Liver (tissue), 3 donors: ENCODE data around the gene INSM1.

Experiments
- FOXA1 ChIP-seq: IDR thresholded peaks from 2 replicates; pipeline ENCODE4 v1.6.1; 2016; ENCODE audit warnings: antibody characterized with exemption
- FOXA2 ChIP-seq: IDR thresholded peaks from 2 replicates; pipeline ENCODE4 v1.6.1; 2016; ENCODE audit warnings: antibody characterized with exemption
- GABPA ChIP-seq, 2 donors: IDR thresholded peaks in 1 of 2; conservative IDR thresholded peaks in 1 of 2; 2 replicates each; pipeline ENCODE4 v1.6.1; 2016; ENCODE audit warnings: antibody characterized with exemption in 2 of 2, mild to moderate bottlenecking in 1 of 2, moderate library complexity in 1 of 2
- HNF4A ChIP-seq, 2 donors: conservative IDR thresholded peaks; 2 replicates each; pipeline ENCODE4 v1.6.1; 2016; ENCODE audit warnings: antibody characterized with exemption in 2 of 2, mild to moderate bottlenecking in 2 of 2
- JUND ChIP-seq, 2 donors: IDR thresholded peaks; 2 replicates each; pipeline ENCODE4 v1.6.1; 2016; ENCODE audit warnings: antibody characterized with exemption in 2 of 2
- RAD21 ChIP-seq, 2 donors: IDR thresholded peaks; 2 replicates each; pipeline ENCODE4 v1.6.1; 2016; ENCODE audit warnings: antibody characterized with exemption in 2 of 2, mild to moderate bottlenecking in 2 of 2
- TAF1 ChIP-seq: conservative IDR thresholded peaks from 2 replicates; pipeline ENCODE4 v1.6.1; 2016; ENCODE audit warnings: antibody characterized with exemption, mild to moderate bottlenecking
- YY1 ChIP-seq: IDR thresholded peaks from 2 replicates; pipeline ENCODE4 v1.6.1; 2016; ENCODE audit warnings: antibody characterized with exemption, mild to moderate bottlenecking
- TF ChIP-seq, protein P1 (sequence below): fragments of 150-350 bp; IDR thresholded peaks from 2 replicates; pipeline ENCODE4 v1.5.1; 2017; ENCODE audit warnings: improper control_type of control experiment, low read depth, low read length; ENCODE audit not compliant: missing input control
- TF ChIP-seq, protein P2 (sequence below): IDR thresholded peaks from 2 replicates; pipeline ENCODE4 v1.6.1; 2016; ENCODE audit warnings: antibody characterized with exemption, mild to moderate bottlenecking
- TF ChIP-seq, protein P3 (sequence below): IDR thresholded peaks from 2 replicates; pipeline ENCODE4 v1.6.1; 2016; ENCODE audit warnings: antibody characterized with exemption
- TF ChIP-seq, protein P4 (sequence below): IDR thresholded peaks from 2 replicates; pipeline ENCODE4 v1.6.1; 2016; ENCODE audit warnings: antibody characterized with exemption
- TF ChIP-seq, protein P5 (sequence below): IDR thresholded peaks from 2 replicates; pipeline ENCODE4 v1.6.1; 2016; ENCODE audit warnings: antibody characterized with exemption
- donor health status: healthy.
- donor health status: healthy.

DNA sequence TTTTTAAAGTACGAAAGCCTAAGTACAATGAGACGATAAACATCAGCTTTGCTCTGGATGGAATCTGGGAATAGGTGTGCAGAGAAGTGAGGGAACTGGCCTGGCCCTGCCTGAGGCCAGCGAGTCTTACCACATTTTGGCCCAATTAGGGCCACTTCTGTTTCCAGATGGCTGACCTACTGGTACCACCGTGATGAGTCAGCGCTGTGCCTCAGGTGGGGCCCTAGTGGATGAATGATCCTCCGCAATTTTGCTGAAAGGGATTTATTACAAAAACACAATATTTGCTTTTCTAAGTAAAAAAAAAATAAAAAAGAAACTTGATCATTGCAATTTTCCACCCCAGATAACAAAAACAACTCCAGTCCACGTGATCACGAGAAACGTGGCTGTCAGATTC lies 22.5 kb downstream of the INSM1 start:
- TF ChIP-seq, protein P1, sequence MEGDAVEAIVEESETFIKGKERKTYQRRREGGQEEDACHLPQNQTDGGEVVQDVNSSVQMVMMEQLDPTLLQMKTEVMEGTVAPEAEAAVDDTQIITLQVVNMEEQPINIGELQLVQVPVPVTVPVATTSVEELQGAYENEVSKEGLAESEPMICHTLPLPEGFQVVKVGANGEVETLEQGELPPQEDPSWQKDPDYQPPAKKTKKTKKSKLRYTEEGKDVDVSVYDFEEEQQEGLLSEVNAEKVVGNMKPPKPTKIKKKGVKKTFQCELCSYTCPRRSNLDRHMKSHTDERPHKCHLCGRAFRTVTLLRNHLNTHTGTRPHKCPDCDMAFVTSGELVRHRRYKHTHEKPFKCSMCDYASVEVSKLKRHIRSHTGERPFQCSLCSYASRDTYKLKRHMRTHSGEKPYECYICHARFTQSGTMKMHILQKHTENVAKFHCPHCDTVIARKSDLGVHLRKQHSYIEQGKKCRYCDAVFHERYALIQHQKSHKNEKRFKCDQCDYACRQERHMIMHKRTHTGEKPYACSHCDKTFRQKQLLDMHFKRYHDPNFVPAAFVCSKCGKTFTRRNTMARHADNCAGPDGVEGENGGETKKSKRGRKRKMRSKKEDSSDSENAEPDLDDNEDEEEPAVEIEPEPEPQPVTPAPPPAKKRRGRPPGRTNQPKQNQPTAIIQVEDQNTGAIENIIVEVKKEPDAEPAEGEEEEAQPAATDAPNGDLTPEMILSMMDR: no peak
- TF ChIP-seq, protein P2, sequence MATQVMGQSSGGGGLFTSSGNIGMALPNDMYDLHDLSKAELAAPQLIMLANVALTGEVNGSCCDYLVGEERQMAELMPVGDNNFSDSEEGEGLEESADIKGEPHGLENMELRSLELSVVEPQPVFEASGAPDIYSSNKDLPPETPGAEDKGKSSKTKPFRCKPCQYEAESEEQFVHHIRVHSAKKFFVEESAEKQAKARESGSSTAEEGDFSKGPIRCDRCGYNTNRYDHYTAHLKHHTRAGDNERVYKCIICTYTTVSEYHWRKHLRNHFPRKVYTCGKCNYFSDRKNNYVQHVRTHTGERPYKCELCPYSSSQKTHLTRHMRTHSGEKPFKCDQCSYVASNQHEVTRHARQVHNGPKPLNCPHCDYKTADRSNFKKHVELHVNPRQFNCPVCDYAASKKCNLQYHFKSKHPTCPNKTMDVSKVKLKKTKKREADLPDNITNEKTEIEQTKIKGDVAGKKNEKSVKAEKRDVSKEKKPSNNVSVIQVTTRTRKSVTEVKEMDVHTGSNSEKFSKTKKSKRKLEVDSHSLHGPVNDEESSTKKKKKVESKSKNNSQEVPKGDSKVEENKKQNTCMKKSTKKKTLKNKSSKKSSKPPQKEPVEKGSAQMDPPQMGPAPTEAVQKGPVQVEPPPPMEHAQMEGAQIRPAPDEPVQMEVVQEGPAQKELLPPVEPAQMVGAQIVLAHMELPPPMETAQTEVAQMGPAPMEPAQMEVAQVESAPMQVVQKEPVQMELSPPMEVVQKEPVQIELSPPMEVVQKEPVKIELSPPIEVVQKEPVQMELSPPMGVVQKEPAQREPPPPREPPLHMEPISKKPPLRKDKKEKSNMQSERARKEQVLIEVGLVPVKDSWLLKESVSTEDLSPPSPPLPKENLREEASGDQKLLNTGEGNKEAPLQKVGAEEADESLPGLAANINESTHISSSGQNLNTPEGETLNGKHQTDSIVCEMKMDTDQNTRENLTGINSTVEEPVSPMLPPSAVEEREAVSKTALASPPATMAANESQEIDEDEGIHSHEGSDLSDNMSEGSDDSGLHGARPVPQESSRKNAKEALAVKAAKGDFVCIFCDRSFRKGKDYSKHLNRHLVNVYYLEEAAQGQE: no peak
- no peak for TF ChIP-seq FOXA1
- TF ChIP-seq, protein P3, sequence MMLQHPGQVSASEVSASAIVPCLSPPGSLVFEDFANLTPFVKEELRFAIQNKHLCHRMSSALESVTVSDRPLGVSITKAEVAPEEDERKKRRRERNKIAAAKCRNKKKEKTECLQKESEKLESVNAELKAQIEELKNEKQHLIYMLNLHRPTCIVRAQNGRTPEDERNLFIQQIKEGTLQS: no peak
- no peak for TF ChIP-seq TAF1
- TF ChIP-seq, protein P4, sequence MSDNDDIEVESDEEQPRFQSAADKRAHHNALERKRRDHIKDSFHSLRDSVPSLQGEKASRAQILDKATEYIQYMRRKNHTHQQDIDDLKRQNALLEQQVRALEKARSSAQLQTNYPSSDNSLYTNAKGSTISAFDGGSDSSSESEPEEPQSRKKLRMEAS: no peak
- no peak for TF ChIP-seq HNF4A (conservative IDR thresholded peaks at IDR 0.05)
- TF ChIP-seq, protein P5, sequence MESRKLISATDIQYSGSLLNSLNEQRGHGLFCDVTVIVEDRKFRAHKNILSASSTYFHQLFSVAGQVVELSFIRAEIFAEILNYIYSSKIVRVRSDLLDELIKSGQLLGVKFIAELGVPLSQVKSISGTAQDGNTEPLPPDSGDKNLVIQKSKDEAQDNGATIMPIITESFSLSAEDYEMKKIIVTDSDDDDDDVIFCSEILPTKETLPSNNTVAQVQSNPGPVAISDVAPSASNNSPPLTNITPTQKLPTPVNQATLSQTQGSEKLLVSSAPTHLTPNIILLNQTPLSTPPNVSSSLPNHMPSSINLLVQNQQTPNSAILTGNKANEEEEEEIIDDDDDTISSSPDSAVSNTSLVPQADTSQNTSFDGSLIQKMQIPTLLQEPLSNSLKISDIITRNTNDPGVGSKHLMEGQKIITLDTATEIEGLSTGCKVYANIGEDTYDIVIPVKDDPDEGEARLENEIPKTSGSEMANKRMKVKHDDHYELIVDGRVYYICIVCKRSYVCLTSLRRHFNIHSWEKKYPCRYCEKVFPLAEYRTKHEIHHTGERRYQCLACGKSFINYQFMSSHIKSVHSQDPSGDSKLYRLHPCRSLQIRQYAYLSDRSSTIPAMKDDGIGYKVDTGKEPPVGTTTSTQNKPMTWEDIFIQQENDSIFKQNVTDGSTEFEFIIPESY: no peak
- TF ChIP-seq JUND (IDR thresholded peaks at IDR 0.05): no peak
- no peak for TF ChIP-seq RAD21 (IDR thresholded peaks at IDR 0.05)
- TF ChIP-seq YY1: no peak
- TF ChIP-seq GABPA (IDR thresholded peaks at IDR 0.05 in 1 of 2, conservative IDR thresholded peaks at IDR 0.05 in 1 of 2): no peak
- no peak for TF ChIP-seq FOXA2
